GM15510 (cell line): ENCODE data around the gene ANAPC2.

Experiments
- POLR2A ChIP-seq: IDR thresholded peaks from 3 replicates; pipeline ENCODE4 v1.6.1; 2011; ENCODE audit warnings: borderline replicate concordance; ENCODE audit not compliant: insufficient read length; ENCODE audit errors: extremely low read depth

ANAPC2 gene

DNA sequence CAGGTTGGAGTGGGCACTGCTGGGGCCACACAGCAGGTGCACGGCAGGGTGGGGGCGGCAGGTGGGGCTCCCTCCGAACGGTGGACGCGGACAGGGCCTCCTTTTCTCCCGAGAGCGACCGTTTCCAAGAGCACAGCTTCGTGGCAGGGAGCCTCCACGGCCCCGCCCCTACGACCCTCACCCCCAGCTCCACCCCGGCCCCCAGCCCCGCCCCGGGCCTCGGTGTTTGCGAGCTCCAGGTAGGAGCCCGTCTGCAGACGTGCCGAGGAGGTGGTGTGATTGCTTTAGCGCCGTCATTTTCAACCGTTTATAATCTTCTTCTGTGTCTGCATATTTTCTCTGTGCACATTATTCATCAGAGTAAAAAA lies 40.6 kb downstream of the ANAPC2 start:
- TF ChIP-seq POLR2A: no peak

DNA sequence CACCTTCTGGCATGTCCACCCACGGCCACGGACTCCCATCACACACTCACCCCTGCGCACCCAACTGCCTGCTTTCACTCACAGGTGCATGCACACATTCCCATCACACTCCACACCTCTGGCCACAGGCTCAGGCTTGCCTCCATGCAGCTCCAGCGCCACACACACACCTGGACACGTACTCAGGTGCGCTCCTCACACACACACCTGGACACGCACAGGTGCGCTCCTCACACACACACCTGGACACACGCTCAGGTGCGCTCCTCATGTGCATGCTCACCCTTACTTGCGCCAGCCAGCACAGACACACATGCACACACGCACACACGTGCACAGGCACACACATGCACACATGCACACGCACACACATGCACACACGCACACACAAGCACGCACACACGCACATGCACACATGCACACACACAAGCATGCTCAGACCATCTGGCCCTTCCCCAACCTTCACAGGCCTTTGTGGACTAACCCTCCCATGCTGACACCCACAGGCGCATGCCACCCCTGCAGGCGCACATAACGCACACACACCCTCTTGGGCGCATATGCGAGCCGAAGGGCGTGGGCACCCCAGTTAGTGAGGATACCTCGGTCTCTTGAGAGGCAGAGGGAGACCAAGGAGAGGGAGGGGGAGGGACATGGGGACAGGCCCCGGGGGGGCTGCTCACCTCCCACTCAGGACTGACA lies 41.1 kb downstream of the ANAPC2 start:
- TF ChIP-seq POLR2A: no peak

- no peak for TF ChIP-seq POLR2A
Measured at GRCh38 chr9:137146527-137146918, 41.8 kb downstream of the ANAPC2 start.

DNA sequence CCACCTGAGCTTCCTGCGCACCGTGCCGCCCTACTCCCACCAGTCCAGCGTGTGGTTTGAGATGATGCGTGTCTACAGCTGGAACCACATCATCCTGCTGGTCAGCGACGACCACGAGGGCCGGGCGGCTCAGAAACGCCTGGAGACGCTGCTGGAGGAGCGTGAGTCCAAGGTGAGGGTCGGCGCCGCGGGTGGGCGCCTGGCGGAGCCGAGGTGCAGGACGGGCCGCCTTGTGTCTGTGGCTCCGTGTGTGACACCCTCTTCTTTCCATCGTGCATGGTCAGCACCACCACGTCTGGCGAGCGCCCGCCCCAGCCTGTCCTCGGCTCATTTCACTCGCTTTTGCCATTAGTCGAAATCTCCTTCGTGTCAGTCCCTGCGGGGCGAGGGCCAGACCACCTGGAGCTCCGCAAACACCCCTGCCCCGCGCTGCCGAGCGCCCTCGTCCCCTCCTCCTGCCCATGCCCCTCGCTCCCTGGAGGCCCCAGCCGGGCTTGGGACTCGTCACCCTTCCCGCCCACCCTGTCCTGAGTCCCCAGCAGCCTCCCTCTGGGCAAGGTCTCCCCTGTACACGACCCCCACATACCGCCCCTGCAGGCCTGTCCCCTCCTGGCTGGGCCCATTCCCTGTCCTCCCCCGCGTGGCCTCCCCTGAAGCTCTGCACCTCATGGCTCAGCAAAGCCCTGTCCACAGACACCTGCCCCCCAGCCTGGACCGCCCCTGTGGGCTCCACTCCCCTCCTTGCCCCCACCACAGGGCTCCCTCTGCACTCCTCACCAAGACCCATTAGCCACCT lies 42.4 kb downstream of the ANAPC2 start:
- no peak for TF ChIP-seq POLR2A

DNA sequence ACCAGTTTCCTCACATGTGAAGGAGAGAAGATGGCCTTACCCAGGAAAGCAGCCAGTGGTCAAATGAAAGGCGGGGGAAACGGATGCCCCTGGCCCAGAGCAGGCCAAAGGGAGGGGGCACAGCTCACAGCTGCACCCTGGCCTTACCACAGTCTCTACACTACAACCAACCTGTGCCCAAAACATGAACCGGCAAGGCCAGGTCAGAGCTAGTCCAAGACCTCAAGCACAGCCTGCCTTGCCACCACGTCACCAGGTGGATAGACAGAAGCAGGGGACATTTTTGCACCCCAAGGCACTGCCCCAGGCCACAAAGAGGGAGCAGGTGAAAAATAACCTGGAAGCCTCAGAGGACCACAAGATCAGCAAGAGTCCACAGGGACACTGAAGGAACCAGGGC lies 44.9 kb downstream of the ANAPC2 start:
- TF ChIP-seq POLR2A: no peak

- no peak for TF ChIP-seq POLR2A
Measured at GRCh38 chr9:137141976-137142936, 46.1 kb downstream of the ANAPC2 start.

- TF ChIP-seq POLR2A: no peak
Measured at GRCh38 chr9:137141050-137141810, 47.1 kb downstream of the ANAPC2 start.

GRCh38 chr9:137140151-137141012 lies 48.0 kb downstream of the ANAPC2 start:
- TF ChIP-seq POLR2A: no peak

- TF ChIP-seq POLR2A: no peak
Measured at GRCh38 chr9:137139468-137140150, 48.8 kb downstream of the ANAPC2 start.

DNA sequence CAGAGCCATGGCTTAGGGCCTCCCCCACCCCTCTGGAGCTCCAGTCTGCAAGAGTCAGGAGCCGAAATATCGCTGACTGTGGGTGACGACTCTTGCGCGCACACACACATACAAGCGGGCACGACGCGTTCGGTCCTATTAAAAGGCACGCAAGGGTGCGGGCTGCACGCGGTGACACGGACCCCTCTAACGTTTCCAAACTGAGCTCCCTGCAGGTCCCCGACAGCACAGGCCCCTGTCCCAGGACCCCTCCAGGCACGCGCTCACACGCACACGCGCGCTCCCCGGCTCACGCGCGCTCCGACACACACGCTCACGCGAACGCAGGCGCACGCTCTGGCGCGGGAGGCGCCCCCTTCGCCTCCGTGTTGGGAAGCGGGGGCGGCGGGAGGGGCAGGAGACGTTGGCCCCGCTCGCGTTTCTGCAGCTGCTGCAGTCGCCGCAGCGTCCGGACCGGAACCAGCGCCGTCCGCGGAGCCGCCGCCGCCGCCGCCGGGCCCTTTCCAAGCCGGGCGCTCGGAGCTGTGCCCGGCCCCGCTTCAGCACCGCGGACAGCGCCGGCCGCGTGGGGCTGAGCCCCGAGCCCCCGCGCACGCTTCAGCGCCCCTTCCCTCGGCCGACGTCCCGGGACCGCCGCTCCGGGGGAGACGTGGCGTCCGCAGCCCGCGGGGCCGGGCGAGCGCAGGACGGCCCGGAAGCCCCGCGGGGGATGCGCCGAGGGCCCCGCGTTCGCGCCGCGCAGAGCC lies 49.5 kb downstream of the ANAPC2 start, which contains the start of gene GRIN1:
Gene GRIN1, plus strand, starts transcription at position 433 of the 746 bp plus-strand sequence. CDS start 333 bp downstream, outside the sequence.
- no peak for TF ChIP-seq POLR2A

DNA sequence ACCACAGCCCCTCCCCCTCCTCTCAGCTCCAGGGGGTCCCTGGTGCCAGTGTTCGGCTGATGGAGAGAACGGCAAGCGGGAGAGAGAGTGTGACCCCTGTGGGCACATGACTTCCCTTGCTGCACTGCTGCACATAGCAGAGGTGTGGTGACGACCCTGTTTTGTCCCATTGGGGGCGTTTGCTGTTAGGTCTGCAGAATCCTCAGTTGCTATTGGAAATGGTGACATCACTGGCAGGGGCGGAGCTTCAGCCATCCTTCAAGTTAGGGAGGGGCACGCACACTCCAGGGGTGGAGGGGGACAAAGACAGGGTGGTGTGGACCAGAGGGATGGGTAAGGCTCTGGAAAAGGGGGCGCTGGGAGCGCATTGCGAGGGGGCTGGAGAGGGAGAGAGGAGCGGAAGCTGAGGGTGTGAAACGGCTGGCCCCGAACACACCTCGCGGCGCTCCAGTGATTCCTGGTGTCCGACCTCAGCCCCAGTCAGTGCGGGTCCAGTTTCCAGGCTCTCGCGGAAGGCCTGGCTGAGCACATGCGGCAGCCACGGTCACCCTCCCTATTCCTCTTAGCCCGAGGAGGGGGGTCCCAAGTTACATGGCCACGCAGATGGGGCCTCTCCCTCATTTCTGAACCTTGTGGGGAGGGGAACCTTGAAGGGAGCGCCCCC lies 50.2 kb downstream of the ANAPC2 start:
- TF ChIP-seq POLR2A: no peak
